H1 (cell line): ENCODE measurements around the gene GADD45A. TPM values are rescaled to one million over a fixed set of nuclear protein-coding genes. Genes with fewer than 3 reads are reported as not detected.

Source experiments
- CTCF ChIA-PET: fragments of 300-600 bp; sonication (Branson Sonifier 250); formaldehyde crosslinking; loops from one replicate; lab custom pipeline; 2021; ENCODE audit not compliant: partially characterized antibody; lab: Charles Lee
- POLR2A ChIA-PET: fragments of 300-600 bp; sonication (Branson Sonifier 250); formaldehyde crosslinking; loops from one replicate; lab custom pipeline; 2021; ENCODE audit warnings: inconsistent platforms; ENCODE audit not compliant: partially characterized antibody; lab: Charles Lee
- DNase-seq, 2 experiments: peaks; one replicate each; pipeline versions ENCODE4 v3.0.0 to v3.0.0-alpha.2; 2010 to 2022; ENCODE audit warnings: low spot score in 2 of 2, low read depth in 1 of 2, mixed read lengths in 1 of 2
- FAIRE-seq: peaks from 2 replicates; lab custom pipeline; 2011; peaks lifted over from hg19 to GRCh38; lab: Jason Lieb, UNC
- H2AFZ ChIP-seq: 2 replicates; pipeline ENCODE4 v1.8.1; 2012; ENCODE audit warnings: low read length, inconsistent platforms
- H2AK5ac ChIP-seq: 2 replicates; pipeline ENCODE4 v1.6.1; 2013; ENCODE audit warnings: low read depth, low read length
- H2BK120ac ChIP-seq: replicated peaks from 2 replicates; pipeline ENCODE3; 2013; ENCODE audit warnings: low read depth, low read length, inconsistent platforms
- H2BK12ac ChIP-seq: 2 replicates; pipeline ENCODE4 v1.6.1; 2013; ENCODE audit warnings: low read depth, low read length
- H2BK15ac ChIP-seq: 2 replicates; pipeline ENCODE4 v1.6.1; 2013; ENCODE audit warnings: low read length
- H2BK20ac ChIP-seq: 2 replicates; pipeline ENCODE4 v1.6.1; 2013; ENCODE audit warnings: low read length
- H2BK5ac ChIP-seq: 2 replicates; pipeline ENCODE4 v1.6.1; 2013; ENCODE audit warnings: low read depth, low read length
- H3K14ac ChIP-seq: 2 replicates; pipeline ENCODE4 v1.6.1; 2013; ENCODE audit warnings: inconsistent platforms; ENCODE audit not compliant: insufficient read length
- H3K18ac ChIP-seq: 2 replicates; pipeline ENCODE4 v1.6.1; 2013; ENCODE audit warnings: low read length; ENCODE audit errors: extremely low read depth
- H3K23ac ChIP-seq: 2 replicates; pipeline ENCODE4 v1.6.1; 2013; ENCODE audit warnings: inconsistent platforms; ENCODE audit not compliant: insufficient read length
- H3K23me2 ChIP-seq: 2 replicates; pipeline ENCODE4 v1.6.1; 2013; ENCODE audit warnings: low read depth, low read length
- H3K27ac ChIP-seq: 2 replicates; pipeline ENCODE4 v1.6.1; 2011; ENCODE audit warnings: low read depth, low read length, inconsistent platforms
- H3K27me3 ChIP-seq, 4 experiments: replicated peaks in 1 of 4; 1 replicate in 1 of 4; 2 replicates in 3 of 4; pipeline versions ENCODE4 v1.6.1 to v1.8.1; 2011 to 2013; ENCODE audit warnings: low read length in 3 of 4, mild to moderate bottlenecking in 3 of 4, inconsistent platforms in 2 of 4, mixed read lengths in 2 of 4, moderate library complexity in 1 of 4; ENCODE audit not compliant: control insufficient read depth in 3 of 4, insufficient read depth in 3 of 4; ENCODE audit errors: extremely low read depth in 1 of 4
- H3K36me3 ChIP-seq, 4 experiments: 2 replicates each; pipeline versions ENCODE4 v1.6.1 to v1.8.1; 2011 to 2013; ENCODE audit warnings: mild to moderate bottlenecking in 4 of 4, low read length in 3 of 4, moderate library complexity in 2 of 4, control low read depth in 1 of 4, inconsistent platforms in 1 of 4; ENCODE audit not compliant: insufficient read depth in 4 of 4, control insufficient read depth in 2 of 4
- H3K4ac ChIP-seq: replicated peaks from 2 replicates; pipeline ENCODE3; 2013; ENCODE audit warnings: low read length, low read depth, mixed read lengths, inconsistent platforms; ENCODE audit not compliant: insufficient read length
- H3K4me1 ChIP-seq, 4 experiments: replicated peaks in 1 of 4; 1 replicate in 1 of 4; 2 replicates in 3 of 4; pipeline versions ENCODE4 v1.6.1 to v1.8.1; 2011 to 2013; ENCODE audit warnings: low read length in 3 of 4, inconsistent platforms in 2 of 4, mixed read lengths in 1 of 4; ENCODE audit not compliant: insufficient read depth in 4 of 4, control insufficient read depth in 3 of 4
- H3K4me2 ChIP-seq, 2 experiments: 2 replicates each; pipeline versions ENCODE4 v1.6.1 to v1.8.1; 2011 to 2013; ENCODE audit warnings: low read depth in 2 of 2, low read length in 2 of 2, control low read depth in 1 of 2, inconsistent platforms in 1 of 2, mild to moderate bottlenecking in 1 of 2; ENCODE audit not compliant: insufficient read depth in 1 of 2
- H3K4me3 ChIP-seq, 4 experiments: fragments of 200-600, 300-600 bp in 1 of 4; sonication (generic), shearing (Covaris generic), sonication (Bioruptor Twin) in 1 of 4; 2 replicates each; pipeline versions ENCODE4 v1.5.1 to v1.8.1; 2011 to 2016; ENCODE audit warnings: low read length in 4 of 4, low read depth in 3 of 4, control low read depth in 2 of 4, inconsistent platforms in 2 of 4, mild to moderate bottlenecking in 2 of 4, mixed read lengths in 1 of 4, moderate library complexity in 1 of 4; ENCODE audit not compliant: insufficient read depth in 2 of 4; ENCODE audit errors: extremely low read depth in 1 of 4
- H3K56ac ChIP-seq: replicated peaks from 2 replicates; pipeline ENCODE3; 2013; ENCODE audit warnings: low read depth, mild to moderate bottlenecking, mixed read lengths, low read length, inconsistent platforms; ENCODE audit not compliant: insufficient read length
- H3K79me1 ChIP-seq: 2 replicates; pipeline ENCODE4 v1.6.1; 2013; ENCODE audit warnings: low read depth, low read length, control low read depth
- H3K79me2 ChIP-seq, 2 experiments: 2 replicates each; pipeline versions ENCODE4 v1.6.1 to v1.8.1; 2012 to 2013; ENCODE audit warnings: low read length in 2 of 2, mild to moderate bottlenecking in 2 of 2, inconsistent platforms in 1 of 2; ENCODE audit not compliant: insufficient read depth in 2 of 2, control insufficient read depth in 1 of 2
- H3K9ac ChIP-seq, 4 experiments: replicated peaks in 1 of 4; 1 replicate in 1 of 4; 2 replicates in 3 of 4; pipeline versions ENCODE4 v1.6.1 to v1.8.1; 2011 to 2013; ENCODE audit warnings: low read depth in 3 of 4, low read length in 3 of 4, control low read depth in 2 of 4, mild to moderate bottlenecking in 2 of 4, moderate library complexity in 2 of 4, inconsistent platforms in 1 of 4; ENCODE audit errors: extremely low read depth in 1 of 4
- H3K9me3 ChIP-seq, 2 experiments: 2 replicates each; pipeline versions ENCODE4 v1.6.1 to v1.8.1; 2012 to 2013; ENCODE audit warnings: mild to moderate bottlenecking in 2 of 2, moderate library complexity in 2 of 2, control low read depth in 1 of 2, inconsistent platforms in 1 of 2, low read depth in 1 of 2, low read length in 1 of 2, mixed read lengths in 1 of 2; ENCODE audit not compliant: insufficient read depth in 2 of 2
- H4K20me1 ChIP-seq, 2 experiments: replicated peaks in 1 of 2; 2 replicates each; pipeline versions ENCODE3 to v1.8.1; 2011 to 2013; ENCODE audit warnings: inconsistent platforms in 2 of 2, low read length in 2 of 2, mild to moderate bottlenecking in 1 of 2; ENCODE audit not compliant: insufficient read depth in 2 of 2, control insufficient read depth in 1 of 2
- H4K5ac ChIP-seq: 2 replicates; pipeline ENCODE4 v1.6.1; 2013; ENCODE audit warnings: low read length, low read depth, mixed read lengths, inconsistent platforms; ENCODE audit not compliant: insufficient read length
- H4K8ac ChIP-seq: 2 replicates; pipeline ENCODE4 v1.8.0; 2013; ENCODE audit warnings: mild to moderate bottlenecking, moderate library complexity, low read length, inconsistent platforms; ENCODE audit not compliant: insufficient read depth; ENCODE audit errors: extremely low read depth
- H4K91ac ChIP-seq: replicated peaks from 2 replicates; pipeline ENCODE3; 2013; ENCODE audit warnings: low read length, mixed read lengths, inconsistent platforms; ENCODE audit not compliant: insufficient read length
- CREB1 ChIP-seq: IDR thresholded peaks from 2 replicates; pipeline ENCODE4 v1.6.1; 2012; ENCODE audit warnings: inconsistent platforms
- FOSL1 ChIP-seq: IDR thresholded peaks from 2 replicates; pipeline ENCODE4 v1.6.1; 2011; ENCODE audit warnings: mild to moderate bottlenecking, low read depth, low read length, moderate library complexity; ENCODE audit not compliant: insufficient read depth
- HDAC2 ChIP-seq, 2 experiments: fragments of 300-600 bp in 1 of 2; sonication (generic) in 1 of 2; IDR thresholded peaks; 2 replicates each; pipeline ENCODE4 v1.6.1; 2011 to 2012; ENCODE audit warnings: low read depth in 2 of 2, low read length in 2 of 2, mild to moderate bottlenecking in 2 of 2, moderate library complexity in 2 of 2, borderline replicate concordance in 1 of 2, inconsistent platforms in 1 of 2
- KDM5A ChIP-seq: fragments of 200-600 bp; IDR thresholded peaks from 2 replicates; pipeline ENCODE4 v1.7.1; 2012; ENCODE audit warnings: mild to moderate bottlenecking, low read length, inconsistent platforms, mixed read lengths
- RAD21 ChIP-seq, 2 experiments: IDR thresholded peaks in 1 of 2; conservative IDR thresholded peaks in 1 of 2; 2 replicates each; pipeline ENCODE4 v1.6.1; 2011; ENCODE audit warnings: low read depth in 2 of 2, low read length in 2 of 2, improper control_type of control experiment in 1 of 2, inconsistent platforms in 1 of 2, mild to moderate bottlenecking in 1 of 2, moderate library complexity in 1 of 2
- WGBS, 2 experiments: shearing (Covaris generic) in 1 of 2; methylation state at CpG; one replicate each; pipeline versions ENCODE4 v1.1.6 to v1.1.7; 2013 to 2015; ENCODE audit warnings: low lambda C conversion rate in 2 of 2, mixed read lengths in 2 of 2, inconsistent platforms in 1 of 2, low coverage in 1 of 2, missing lambda C conversion rate in 1 of 2; ENCODE audit not compliant: insufficient replicate concordance in 2 of 2, insufficient coverage in 1 of 2, insufficient read length in 1 of 2; ENCODE audit errors: extremely low coverage in 1 of 2, missing lambda C conversion rate in 1 of 2; 5-methylcytosine and 5-hydroxymethylcytosine counted together
- polyA plus RNA-seq, 7 experiments: library from polyadenylated mRNA; depleted of rRNA in 3 of 7; stranded (reverse) in 5 of 7; unstranded in 2 of 7; fragments of >200 nt in 5 of 7; fragments of 200-250 nt in 2 of 7; gene quantifications; 1 replicate in 5 of 7; 2 replicates in 1 of 7; 4 replicates in 1 of 7; pipeline versions ENCODE4 v1.2.1 to v1.2.3, GENCODE V29; 2011 to 2013; ENCODE audit warnings: missing spikeins in 2 of 7, mixed read lengths in 2 of 7
- total RNA-seq: library from RNA; stranded (reverse); fragmentation: NEBNext Ultra II Directional; extraction: Animal tissue kit (Norgen Biotek cat#: 25700); gene quantifications from 2 replicates; pipeline ENCODE4 v1.2.1, GENCODE V29; 2021
- TF ChIP-seq, protein P1 (sequence below): IDR thresholded peaks from 2 replicates; pipeline ENCODE4 v1.6.1; 2012; ENCODE audit warnings: low read length, inconsistent platforms

GADD45A gene
- total and polyA plus RNA-seq, 2 of the 8 experiments (the other 6 are each of a cell fraction or from before 2014, with no cell fraction given) = 7.6 to 15.6 TPM

- Histone ChIP-seq H3K27ac (no peak overlapping the region), H3K23ac (no peak overlapping the region)
- TF ChIP-seq HDAC2 (IDR thresholded peaks at IDR 0.05; ENCODE audit: borderline replicate concordance in 1 of 2, low read depth in 2 of 2, low read length in 2 of 2) (no peak), RAD21 (IDR thresholded peaks at IDR 0.05 in 1 of 2, conservative IDR thresholded peaks at IDR 0.05 in 1 of 2; ENCODE audit: low read depth in 2 of 2, low read length in 2 of 2) (no peak), CREB1 (no peak), KDM5A (no peak), FOSL1 (no peak)
- TF ChIP-seq, protein P1, sequence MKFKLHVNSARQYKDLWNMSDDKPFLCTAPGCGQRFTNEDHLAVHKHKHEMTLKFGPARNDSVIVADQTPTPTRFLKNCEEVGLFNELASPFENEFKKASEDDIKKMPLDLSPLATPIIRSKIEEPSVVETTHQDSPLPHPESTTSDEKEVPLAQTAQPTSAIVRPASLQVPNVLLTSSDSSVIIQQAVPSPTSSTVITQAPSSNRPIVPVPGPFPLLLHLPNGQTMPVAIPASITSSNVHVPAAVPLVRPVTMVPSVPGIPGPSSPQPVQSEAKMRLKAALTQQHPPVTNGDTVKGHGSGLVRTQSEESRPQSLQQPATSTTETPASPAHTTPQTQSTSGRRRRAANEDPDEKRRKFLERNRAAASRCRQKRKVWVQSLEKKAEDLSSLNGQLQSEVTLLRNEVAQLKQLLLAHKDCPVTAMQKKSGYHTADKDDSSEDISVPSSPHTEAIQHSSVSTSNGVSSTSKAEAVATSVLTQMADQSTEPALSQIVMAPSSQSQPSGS = no peak
- TF ChIP-seq, all 59 proteins: peak for 0
- Histone ChIP-seq H2BK120ac (no peak overlapping the region), H3K27me3 (no peaks in the 10 kb centered on the region), H2AK5ac (no peak overlapping the region), H3K4me1 (no peaks in the 10 kb centered on the region; a peak in 1 of 7 replicates), H3K4me2 (no peak overlapping the region), H3K4ac (no peak overlapping the region), H4K5ac (no peak overlapping the region), H4K8ac (no peak overlapping the region), H3K36me3 (no peaks in the 10 kb centered on the region), H2AFZ (no peak overlapping the region), H3K14ac (no peak overlapping the region), H3K23me2 (no peaks in the 10 kb centered on the region), H3K4me3 (no peak overlapping the region), H3K56ac (no peak overlapping the region), H3K79me2 (no peaks in the 10 kb centered on the region), H2BK12ac (no peak overlapping the region), H3K9ac (no peak overlapping the region), H4K20me1 (no peaks in the 10 kb centered on the region), H2BK15ac (no peak overlapping the region), H4K91ac (no peak overlapping the region), H3K18ac (no peak overlapping the region), H2BK20ac (no peak overlapping the region), H2BK5ac (no peak overlapping the region), H3K9me3 (no peaks in the 10 kb centered on the region), H3K79me1 (no peaks in the 10 kb centered on the region)
- 88% methylated on average over 3 of the region's 3 CpGs; no CpG with 5 or more reads in 1 of the 2 experiments for WGBS, 2 experiments
- POLR2A ChIA-PET = interaction anchor here (0.7 kb wide), 2 partner anchors 30 to 107 kb away, joined by 3 to 4 read pairs; no protein-coding TSS in a partner anchor
- CTCF ChIA-PET = interaction anchor here (0.5 to 3.0 kb wide), 4 partner anchors 77 to 208 kb away, joined by 3 to 9 read pairs (median 4); no protein-coding TSS in a partner anchor
- DNase-seq (no peak), FAIRE-seq (no peak)
Observed at GRCh38 chr1:67644566-67644965, 40.4 kb upstream of the GADD45A start.
